HG03064 (cell line): ENCODE measurements around the gene CNTN1.

Source experiments
- ATAC-seq: cut with Tn5 transposase; IDR thresholded peaks from one replicate; pipeline ENCODE4 v1.9.1; 2021; ENCODE audit warnings: low read depth; ENCODE audit not compliant: unreplicated experiment

Gene CNTN1

DNA sequence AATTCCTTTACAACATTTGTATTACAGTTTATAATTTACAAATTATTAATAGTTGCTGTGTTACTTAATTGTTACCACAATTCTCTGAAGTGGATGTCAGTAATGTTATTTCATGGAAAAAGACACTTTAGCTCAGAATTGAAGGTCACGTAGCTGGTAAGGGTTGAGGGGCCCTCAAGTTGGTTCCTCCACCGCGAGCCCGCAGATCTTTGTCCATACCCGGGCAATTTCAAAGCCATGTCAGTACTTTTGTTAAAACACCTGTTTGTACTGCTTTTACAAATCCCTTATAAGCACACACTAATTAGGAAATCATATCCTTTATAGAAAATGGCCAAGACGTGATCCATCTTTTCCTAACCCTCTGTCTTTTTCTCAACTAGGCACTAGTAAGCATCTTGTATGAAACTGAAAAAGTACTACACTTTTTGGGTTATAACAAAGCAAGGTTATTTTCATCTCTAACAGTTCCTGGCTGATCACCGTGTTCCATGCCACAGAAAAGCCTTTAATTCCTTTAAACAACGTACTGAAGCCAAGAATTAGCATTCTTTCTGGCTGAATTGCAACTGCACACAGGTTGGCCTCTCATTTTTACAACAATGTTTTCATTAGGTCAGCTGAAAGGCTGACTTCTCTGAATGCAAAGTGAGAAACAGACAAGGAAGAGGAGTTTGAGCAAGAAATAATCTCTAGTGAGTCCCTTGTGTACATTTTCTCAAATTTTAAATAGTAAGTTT lies 76.1 kb downstream of the CNTN1 start:
- no peak for ATAC-seq

- ATAC-seq: no peak
These were observed 77.6 kb downstream of the CNTN1 start for GRCh38 chr12:40769846-40770245.

GRCh38 chr12:40770781-40771180 lies 78.5 kb downstream of the CNTN1 start:
- no peak for ATAC-seq

GRCh38 chr12:40775661-40776060 lies 83.4 kb downstream of the CNTN1 start:
- ATAC-seq: no peak

DNA sequence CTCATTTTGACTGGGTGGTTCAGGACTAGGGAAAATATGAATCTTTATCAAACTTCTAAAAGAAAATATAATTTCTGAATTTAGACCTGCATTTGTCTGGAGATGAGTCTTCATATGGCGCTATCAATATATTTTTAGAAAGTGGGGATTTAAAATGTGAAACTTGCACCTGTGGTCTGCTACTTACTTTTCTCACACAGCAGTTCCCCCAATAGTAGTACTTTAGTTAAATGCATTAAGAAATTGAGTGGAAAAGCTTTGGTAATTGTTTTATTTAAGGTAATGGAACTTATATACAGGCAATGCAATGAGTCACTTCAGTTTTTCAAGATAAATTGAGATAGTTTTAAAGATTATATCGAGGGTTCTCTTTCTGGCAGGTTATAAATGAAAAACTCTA lies 91.9 kb downstream of the CNTN1 start:
- ATAC-seq: no peak

GRCh38 chr12:40788276-40788675 lies 96.0 kb downstream of the CNTN1 start:
- ATAC-seq: no peak

DNA sequence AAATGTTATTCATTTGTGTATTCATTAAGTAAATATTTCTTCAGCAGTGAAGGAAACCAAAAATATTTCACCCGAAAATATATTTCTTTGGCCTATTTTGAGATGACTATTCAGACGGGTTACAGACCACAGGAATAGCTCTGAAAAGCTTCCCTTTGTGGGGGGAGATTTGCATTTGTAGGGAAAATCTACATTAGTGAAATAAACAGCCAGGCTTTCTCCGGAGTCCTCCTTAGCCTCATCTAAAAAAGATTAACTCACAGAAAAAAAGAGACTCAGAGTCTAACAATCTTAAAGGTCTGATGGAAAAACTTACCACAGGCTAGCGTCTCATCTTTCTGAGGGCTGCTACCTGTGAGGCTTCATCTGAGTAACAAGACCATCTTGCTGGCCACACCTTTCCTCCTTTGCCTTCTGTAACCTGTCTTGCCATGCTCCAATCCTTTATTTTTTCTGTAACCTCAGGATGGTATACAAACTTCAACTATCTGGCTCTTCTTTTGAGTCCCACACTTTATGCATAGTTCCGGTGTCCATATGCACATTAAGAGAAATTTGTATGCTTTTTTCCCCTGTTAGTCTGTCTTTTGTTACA lies 100.7 kb downstream of the CNTN1 start:
- ATAC-seq: no peak

DNA sequence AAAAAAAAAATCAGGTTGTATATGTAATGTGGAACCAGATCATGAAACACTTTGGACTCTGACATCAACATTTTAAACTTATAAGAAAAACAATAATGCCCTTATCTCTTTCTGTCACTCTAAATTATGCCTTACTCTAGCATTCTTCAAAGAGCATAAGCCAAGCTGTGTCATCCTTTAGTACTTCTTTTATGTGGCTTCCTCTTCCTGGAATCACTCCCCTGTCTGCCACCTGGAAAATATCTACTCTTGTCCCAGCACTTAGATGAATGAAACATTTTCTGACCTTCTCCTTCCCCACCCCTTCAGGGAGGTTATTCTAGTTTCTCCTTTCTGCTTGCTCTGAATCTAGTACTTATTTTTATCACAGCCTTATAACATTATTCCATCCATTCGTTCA lies 101.2 kb downstream of the CNTN1 start:
- ATAC-seq: no peak

DNA sequence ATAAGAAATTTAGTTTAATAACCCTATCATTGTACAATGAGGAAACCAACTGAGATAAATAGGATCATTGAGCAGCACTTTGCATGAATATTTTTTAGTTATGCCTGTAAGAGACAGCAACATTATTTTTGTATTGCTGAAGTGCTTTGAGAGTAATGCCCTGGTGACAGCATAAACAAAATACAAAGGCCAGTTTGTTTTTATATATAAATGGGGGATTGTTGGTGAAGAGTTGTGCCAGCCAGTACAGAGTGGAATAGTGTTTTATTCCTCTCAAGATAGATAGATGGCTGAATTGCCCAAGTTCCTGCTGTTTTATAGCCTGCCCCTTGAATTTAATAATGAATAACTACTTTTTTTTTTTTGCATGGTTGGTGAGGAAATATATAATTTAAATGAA lies 101.8 kb downstream of the CNTN1 start:
- ATAC-seq: no peak

- ATAC-seq: no peak
These were observed 108.8 kb downstream of the CNTN1 start for GRCh38 chr12:40801082-40801481.

DNA sequence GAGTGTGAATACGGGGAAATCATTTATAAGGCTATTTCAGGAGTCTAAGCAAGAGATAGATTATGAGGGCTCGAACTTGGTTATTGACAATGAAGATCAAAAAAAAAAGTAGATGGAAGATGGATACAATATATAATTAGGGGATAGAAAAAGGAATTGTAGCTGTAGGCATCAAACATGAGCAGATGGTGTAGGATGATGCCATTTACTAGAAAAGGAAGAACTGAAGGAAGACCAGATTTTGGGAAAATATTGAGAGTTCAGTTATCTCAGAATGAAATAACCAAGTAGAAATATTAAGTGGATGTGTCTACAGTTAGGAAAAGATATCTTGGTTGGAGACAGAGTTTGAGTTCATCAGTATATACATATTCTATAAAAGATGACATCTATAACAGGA lies 109.6 kb downstream of the CNTN1 start:
- no peak for ATAC-seq

- no peak for ATAC-seq
These were observed 110.4 kb downstream of the CNTN1 start for GRCh38 chr12:40802656-40803055.

- ATAC-seq: no peak
These were observed 127.3 kb downstream of the CNTN1 start for GRCh38 chr12:40819436-40820108.

DNA sequence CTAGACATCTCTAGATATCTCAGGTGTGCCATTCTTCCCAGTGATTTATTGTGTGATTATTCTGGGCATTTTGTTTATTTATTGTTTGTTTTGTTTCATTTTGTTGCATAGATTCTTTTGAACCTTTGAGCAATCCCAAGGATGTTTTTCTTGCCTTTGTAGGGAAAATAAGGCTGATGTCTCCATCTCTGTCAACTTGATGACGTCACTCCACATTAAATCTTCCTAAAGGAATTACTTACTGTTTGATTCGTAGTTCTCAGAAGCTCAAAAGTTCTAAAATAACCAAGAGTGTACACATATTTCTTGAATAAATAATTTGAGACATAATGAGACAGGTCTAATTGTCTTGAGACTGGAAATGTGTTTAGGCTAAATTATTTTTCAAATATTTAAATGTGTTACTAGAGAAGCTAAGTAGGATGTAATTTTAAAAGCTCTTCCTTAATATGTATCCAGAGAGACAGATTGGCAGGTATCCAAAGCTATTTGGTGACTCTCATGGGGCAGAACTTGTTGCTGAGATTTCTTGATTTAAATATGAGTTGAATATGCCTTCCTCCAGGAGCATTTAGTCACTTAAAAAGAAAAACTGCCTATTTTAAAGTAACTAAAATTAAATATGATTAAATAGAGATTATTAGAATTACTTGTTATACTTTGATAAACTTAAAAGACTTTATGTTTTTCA lies 128.7 kb downstream of the CNTN1 start:
- ATAC-seq: no peak

DNA sequence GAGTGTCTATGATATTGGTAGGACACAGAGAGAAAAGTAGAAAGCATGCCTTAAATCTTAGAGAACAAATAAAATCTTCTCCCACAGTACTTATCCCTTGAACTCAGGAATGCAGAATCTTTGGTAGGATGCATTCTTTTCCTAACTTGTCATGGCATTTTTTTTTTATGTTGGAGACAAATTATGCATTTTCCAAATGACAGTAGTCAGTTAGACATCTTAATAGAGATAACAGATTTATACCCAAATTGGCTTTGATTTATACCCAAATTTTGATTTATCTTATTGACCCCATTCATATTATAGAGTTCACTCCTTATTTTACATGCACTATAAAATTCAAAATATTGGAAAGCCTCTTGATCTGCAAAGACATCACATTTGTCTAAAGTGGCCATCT lies 132.9 kb downstream of the CNTN1 start:
- no peak for ATAC-seq

- ATAC-seq: no peak
These were observed 135.7 kb downstream of the CNTN1 start for GRCh38 chr12:40827683-40828592.

DNA sequence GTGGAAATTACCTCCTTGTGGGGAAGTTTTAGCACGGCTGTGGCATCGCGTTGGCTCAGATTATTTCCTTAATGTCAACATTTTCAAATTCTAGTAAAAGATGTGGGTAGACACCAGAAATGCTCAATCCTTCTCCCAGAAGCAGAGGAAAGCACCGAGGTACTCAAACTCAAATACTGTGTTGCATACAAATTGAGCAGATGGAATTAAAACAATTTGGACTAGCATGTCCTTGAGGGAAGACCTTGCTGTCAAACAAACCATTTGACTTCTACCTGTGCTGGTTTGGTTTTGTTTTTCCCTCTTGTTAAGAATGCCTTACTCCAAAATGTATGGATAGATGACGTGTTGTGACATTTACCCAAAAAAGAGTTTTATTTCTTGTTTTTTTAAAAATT lies 136.4 kb downstream of the CNTN1 start:
- ATAC-seq: no peak

DNA sequence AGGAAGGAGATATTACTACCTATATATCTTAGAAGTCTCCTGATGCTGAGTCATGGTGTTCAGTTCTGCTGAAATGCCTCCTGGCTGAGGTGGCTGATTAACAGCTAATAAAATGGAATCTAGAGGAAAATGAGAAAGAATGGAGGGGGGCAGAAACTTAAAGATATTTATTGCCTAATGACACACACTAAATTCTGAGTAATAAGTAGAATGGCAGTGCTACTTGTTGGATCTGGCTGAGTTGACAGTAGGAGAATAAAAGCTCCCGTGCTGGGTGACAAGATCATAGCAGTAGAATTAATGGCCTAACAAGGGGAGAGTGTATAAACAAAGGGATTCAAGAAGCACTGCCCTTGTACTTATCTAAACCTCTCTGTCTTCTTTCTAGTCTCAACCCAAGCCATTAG lies 137.5 kb downstream of the CNTN1 start:
- ATAC-seq: no peak

GRCh38 chr12:40831916-40832315 lies 139.7 kb downstream of the CNTN1 start:
- ATAC-seq: no peak

- ATAC-seq: no peak
These were observed 140.4 kb downstream of the CNTN1 start for GRCh38 chr12:40832668-40833067.
